Muscle of leg (tissue), 11 donors: Measurements from ENCODE around the gene TIMM44. TPM values are rescaled to one million over a fixed set of nuclear protein-coding genes. Genes with fewer than 3 reads are reported as not detected.

Source experiments
- DNase-seq: peaks from one replicate; pipeline ENCODE4 v3.0.0; 2013
- H3K27ac ChIP-seq: one replicate; pipeline ENCODE4 v1.5.1; 2013; ENCODE audit warnings: mild to moderate bottlenecking, low read length, control low read depth
- H3K27me3 ChIP-seq: one replicate; pipeline ENCODE4 v1.6.1; 2013; ENCODE audit warnings: low read length; ENCODE audit not compliant: control insufficient read depth, insufficient read depth
- H3K36me3 ChIP-seq: one replicate; pipeline ENCODE4 v1.6.1; 2013; ENCODE audit warnings: low read length; ENCODE audit not compliant: control insufficient read depth, insufficient read depth
- H3K4me1 ChIP-seq: one replicate; pipeline ENCODE4 v1.6.1; 2013; ENCODE audit warnings: low read length; ENCODE audit not compliant: control insufficient read depth, insufficient read depth
- H3K4me3 ChIP-seq: one replicate; pipeline ENCODE4 v1.5.1; 2013; ENCODE audit warnings: low read length, control low read depth
- H3K9me3 ChIP-seq: replicated peaks from 2 replicates; pipeline ENCODE4 v1.6.1; 2013; ENCODE audit warnings: low read depth, low read length; ENCODE audit not compliant: control insufficient read depth
- WGBS: methylation state at CpG from one replicate; pipeline ENCODE4 v1.1.5; 2013; ENCODE audit warnings: missing lambda C conversion rate; ENCODE audit not compliant: insufficient coverage; 5-methylcytosine and 5-hydroxymethylcytosine counted together
- polyA plus RNA-seq, 8 donors: library from polyadenylated mRNA; unstranded; fragments of 120-200 nt; gene quantifications; one replicate each; pipeline versions ENCODE4 v1.2.1 to v1.2.3, GENCODE V29; 2013; ENCODE audit warnings: inconsistent platforms in 1 of 8, low replicate concordance in 1 of 8; ENCODE audit not compliant: insufficient read length in 8 of 8, insufficient read depth in 1 of 8
- total RNA-seq: library from RNA; stranded (reverse); fragments of 120-200 nt; gene quantifications from one replicate; pipeline ENCODE4 v1.2.4, GENCODE V29; 2013

Gene TIMM44
- total and polyA plus RNA-seq, 9 donors: 40.5 to 66.3 (median 57.4) TPM

DNA sequence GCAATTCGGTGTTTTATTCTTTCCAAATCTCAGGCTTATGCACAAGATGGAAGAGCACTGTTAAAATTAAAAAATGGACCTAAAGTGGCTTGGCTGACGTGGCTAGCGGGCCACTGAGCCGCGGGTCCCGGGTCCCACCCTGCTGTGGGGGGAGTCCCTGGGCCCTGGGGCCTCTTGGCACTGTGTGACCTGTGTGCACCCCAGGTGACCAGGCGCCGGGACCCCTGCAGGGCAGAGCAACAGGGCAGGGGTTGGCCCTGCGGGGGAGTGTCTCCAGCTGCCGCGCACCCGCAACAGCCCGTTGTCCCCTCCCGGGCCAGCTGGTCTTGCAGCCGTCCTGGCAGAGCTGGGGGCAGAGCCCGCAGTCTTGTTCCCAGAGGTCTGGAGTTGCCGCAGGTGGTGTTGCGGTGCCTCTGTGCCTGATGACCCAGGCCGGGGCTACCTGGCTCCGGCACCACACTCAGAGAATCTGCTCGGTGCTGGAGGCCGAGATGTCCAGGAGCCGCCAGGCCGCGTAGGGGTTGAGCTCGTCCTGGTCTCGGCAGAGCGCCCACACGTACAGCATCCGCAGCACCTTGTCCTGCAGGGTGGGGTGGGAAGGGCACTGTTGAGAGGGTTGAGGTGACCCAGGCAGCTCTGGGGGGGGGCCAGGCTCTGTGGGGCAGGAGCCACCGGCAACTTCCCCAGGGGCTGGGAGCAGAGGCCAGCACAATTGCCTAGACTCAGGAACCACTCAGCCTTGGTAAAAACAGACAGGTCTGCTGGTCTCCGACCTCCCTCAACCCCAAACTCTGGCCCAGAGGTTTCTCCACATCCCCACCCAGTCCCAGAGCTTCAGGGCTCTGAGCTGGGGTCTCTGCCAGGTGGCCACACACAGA lies 16.5 kb downstream of the TIMM44 start:
- Histone ChIP-seq H3K27ac (no peak overlapping the region), H3K9me3 (no peaks in the 10 kb centered on the region), H3K4me1 (peaks cover 21% of the 10 kb centered on the region), H3K27me3 (peaks cover 2% of the 10 kb centered on the region), H3K36me3 (peaks cover 41% of the 10 kb centered on the region), H3K4me3 (no peak overlapping the region)
- peak; percentile 27 for DNase-seq
- WGBS: 78% methylated on average over 31 of the region's 32 CpGs

DNA sequence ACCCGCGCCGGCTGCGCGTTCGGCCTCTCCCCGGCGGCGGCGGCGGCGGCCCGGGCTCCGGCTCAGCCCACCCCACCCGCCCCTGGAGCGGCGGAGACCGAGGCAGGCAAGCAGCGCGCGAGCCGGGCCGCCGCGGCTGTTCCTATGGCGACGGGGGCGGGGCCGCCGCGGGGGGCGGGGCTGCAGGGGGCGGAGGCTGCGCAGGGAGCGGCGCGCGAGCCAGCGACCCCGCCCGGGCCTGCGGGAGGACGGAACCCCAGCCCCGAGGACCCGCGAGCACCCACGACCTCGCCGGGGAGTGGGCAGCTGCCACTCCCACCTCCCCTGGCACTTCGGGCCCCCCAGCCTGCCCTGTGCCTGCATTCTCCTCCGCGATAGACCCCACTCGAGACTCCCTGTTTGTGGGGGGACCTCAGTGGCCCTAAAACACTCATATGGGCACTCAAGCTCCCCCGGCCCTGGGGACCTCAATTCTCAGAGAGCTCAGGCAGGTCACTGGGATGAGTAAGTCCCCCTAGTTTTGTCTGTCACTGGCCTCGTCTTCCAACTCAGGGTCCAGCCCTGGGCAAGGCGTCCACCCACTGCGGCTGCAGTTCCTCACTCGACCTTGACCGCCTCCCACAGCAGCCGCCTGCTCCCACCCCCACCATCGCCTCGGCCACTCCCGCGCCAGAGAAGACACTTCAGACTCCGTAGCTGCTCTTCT lies 17.3 kb downstream of the TIMM44 start, which contains the start of gene CTXN1:
Gene CTXN1 (minus strand): TSS at position 115 of the 706 bp plus-strand sequence. CDS start 597 bp downstream, outside the sequence.
- Histone ChIP-seq H3K9me3 (no peaks in the 10 kb centered on the region), H3K27me3 (peaks cover 2% of the 10 kb centered on the region), H3K4me3 (peak within 1 kb of the TSS; percentile 43), H3K27ac (no peak within 1 kb of the TSS), H3K36me3 (peaks cover 37% of the 10 kb centered on the region), H3K4me1 (peaks cover 29% of the 10 kb centered on the region)
- WGBS: 3% methylated on average over 62 of the region's 65 CpGs
- peak; percentile 71 for DNase-seq

DNA sequence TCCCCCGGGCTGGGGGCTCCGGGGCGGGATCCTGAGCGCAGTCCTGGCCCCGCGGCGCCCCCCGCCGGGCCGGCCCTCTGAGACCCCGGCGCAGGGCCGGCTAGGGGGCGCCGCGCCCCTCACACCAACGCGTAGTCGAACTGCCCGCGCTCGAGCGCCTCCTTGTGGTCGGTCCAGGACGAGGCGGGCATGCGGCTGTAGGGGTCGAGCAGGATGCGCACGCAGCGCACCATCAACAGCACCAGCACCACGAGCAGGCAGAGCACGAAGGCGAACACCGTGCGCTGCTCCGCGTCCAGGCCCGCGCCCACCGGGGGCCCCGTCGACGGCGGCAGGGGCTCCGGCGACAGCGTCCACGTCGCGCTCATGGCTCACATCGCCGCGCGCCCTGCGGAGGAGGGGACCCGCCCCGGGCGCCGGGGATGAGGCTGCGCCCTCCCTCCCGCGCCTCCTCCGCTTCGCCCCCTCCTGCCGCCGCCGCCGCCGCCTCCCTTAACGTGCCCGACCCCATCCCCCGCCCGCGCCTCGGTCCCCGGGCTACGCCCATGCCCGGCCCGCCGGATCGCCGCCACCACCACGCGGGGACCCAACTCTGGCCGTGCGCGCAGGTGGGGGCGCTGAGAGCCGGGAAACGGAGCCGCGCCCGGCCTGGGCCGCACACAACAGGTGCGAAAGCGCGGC lies 18.2 kb downstream of the TIMM44 start:
- H3K27ac ChIP-seq: no peak overlapping the region
- peaks cover 2% of the 10 kb centered on the region for H3K27me3 ChIP-seq
- peaks cover 33% of the 10 kb centered on the region for H3K4me1 ChIP-seq
- peaks cover 29% of the 10 kb centered on the region for H3K36me3 ChIP-seq
- H3K9me3 ChIP-seq: no peaks in the 10 kb centered on the region
- H3K4me3 ChIP-seq: no peak overlapping the region
- DNase-seq: peak; percentile 79
- WGBS: under 1% methylated on average over 96 of the region's 98 CpGs

DNA sequence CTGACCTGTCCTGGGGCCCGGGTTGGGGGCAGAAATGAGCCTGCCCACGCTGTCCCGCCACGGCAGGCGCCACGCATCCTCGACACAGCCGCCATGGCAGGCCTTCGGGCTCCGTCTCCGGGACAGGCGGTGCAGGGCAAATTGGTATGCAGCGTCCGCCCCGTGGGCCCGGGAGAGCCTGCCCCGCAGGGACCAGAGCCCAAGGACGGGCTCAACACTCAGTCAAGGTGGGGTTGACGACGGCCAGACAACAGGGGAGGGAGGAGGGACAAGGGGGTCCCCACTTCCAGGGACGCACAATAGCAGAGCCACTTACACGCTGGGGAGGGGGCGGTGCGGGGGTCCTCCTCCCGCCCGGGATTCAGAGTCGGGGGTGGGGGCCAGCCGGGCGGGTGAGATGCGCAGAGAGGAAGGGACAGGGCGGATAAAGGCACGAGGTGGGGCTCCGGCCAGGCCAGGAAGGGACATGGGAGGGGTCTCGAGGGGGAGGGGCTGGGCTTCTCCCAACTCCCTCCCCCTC lies 18.8 kb downstream of the TIMM44 start:
- no peak overlapping the region for H3K27ac ChIP-seq
- peaks cover 25% of the 10 kb centered on the region for H3K36me3 ChIP-seq
- DNase-seq: no peak
- H3K4me3 ChIP-seq: no peak overlapping the region
- H3K9me3 ChIP-seq: no peaks in the 10 kb centered on the region
- 43% methylated on average over 27 of the region's 34 CpGs for WGBS
- H3K27me3 ChIP-seq: peaks cover 5% of the 10 kb centered on the region
- peaks cover 36% of the 10 kb centered on the region for H3K4me1 ChIP-seq

DNA sequence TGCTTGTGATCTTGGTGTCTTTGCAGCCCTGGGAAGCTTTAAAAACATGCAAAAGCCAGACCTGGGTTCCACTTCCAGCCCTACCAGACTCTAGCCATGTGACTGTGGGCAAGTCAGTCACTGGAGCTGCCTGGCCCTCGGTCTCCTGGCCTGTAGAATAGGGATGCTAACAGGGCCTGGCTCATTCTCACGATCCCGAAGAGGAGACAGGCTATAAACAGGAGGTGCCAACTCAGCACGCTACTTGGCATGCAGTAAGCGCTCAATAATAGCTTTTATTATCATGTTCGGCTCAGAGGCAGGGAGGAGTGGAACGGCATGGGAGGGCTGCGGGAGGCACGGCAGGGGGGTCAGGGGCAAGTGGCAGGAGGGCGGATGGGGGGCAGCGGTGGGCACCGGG lies 19.2 kb downstream of the TIMM44 start:
- DNase-seq: peak; percentile 21
- H3K27ac ChIP-seq: no peak overlapping the region
- H3K27me3 ChIP-seq: peaks cover 9% of the 10 kb centered on the region
- H3K36me3 ChIP-seq: peaks cover 25% of the 10 kb centered on the region
- H3K4me1 ChIP-seq: peaks cover 41% of the 10 kb centered on the region
- H3K4me3 ChIP-seq: no peak overlapping the region
- 78% methylated on average over 12 of the region's 12 CpGs for WGBS
- no peaks in the 10 kb centered on the region for H3K9me3 ChIP-seq

DNA sequence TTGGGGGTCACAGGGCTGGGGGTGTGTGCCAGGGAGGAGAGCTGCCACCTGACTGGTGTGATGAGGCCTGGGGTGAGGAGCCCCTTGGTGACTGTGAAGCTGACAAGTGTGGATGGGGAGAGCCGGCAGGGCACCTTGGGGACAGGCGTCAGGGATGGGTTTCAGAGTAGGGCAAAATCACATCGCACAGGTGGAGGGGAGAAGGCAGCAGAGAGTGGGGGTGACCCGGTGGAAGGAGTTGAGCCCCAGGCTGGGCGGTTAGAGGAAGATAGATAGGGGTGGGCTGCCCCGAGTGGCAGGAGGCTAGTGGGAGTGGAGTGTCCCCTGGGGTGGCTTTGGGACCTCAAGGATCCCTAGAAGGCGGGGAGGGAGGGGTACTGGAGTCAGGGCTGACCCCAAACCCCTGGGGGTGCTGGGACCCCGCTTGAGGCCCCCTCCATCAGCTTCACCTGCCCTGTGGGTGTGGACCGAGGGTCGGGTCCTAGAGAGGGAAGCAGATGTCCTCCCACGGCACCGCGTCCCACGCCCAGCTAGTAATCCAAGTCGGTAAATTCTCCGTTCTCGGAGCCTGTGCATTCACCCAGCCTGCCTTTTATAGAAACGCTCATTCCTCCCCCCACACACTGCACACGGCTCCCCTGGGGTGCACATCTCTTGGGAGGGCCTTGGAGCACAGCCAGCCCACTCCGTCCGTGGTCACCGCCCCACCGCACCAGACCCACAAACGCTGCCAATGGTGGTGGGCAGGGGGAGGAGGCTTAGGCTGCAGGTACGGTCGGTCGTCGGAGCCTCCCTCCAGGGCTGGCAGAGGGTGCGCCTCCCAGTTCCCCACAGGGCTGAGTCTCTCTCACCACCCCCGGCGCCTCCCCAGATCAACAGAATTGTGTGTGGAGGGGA lies 19.9 kb downstream of the TIMM44 start:
- no peak overlapping the region for H3K27ac ChIP-seq
- no peaks in the 10 kb centered on the region for H3K9me3 ChIP-seq
- no peak overlapping the region for H3K4me3 ChIP-seq
- H3K27me3 ChIP-seq: peaks cover 16% of the 10 kb centered on the region
- H3K4me1 ChIP-seq: peaks cover 46% of the 10 kb centered on the region
- WGBS: 73% methylated on average over 11 of the region's 31 CpGs
- H3K36me3 ChIP-seq: peaks cover 25% of the 10 kb centered on the region
- DNase-seq: no peak

DNA sequence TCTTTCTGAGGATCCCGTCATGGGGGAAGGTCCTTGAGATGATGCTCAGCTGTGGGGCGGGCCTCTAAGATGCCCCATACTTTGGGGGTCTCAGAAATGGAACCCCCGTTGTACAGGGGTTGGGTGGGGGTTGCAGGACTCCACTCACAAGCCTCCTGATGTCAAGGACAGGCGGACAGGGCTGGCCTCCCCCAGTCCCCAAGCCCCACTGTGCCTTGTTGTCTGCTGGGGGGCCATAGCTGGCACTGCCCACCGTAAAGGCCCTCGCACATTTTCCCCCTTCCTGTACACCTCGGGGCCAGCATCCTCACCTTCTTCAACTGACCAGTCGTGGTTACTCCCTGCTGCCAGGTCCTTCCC lies 20.6 kb downstream of the TIMM44 start:
- no peak for DNase-seq
- Histone ChIP-seq H3K27ac (no peak overlapping the region), H3K36me3 (peaks cover 25% of the 10 kb centered on the region), H3K27me3 (peaks cover 24% of the 10 kb centered on the region), H3K4me3 (no peak overlapping the region), H3K4me1 (peaks cover 48% of the 10 kb centered on the region), H3K9me3 (no peaks in the 10 kb centered on the region)
- WGBS: 83% methylated on average over 1 of the region's 8 CpGs

DNA sequence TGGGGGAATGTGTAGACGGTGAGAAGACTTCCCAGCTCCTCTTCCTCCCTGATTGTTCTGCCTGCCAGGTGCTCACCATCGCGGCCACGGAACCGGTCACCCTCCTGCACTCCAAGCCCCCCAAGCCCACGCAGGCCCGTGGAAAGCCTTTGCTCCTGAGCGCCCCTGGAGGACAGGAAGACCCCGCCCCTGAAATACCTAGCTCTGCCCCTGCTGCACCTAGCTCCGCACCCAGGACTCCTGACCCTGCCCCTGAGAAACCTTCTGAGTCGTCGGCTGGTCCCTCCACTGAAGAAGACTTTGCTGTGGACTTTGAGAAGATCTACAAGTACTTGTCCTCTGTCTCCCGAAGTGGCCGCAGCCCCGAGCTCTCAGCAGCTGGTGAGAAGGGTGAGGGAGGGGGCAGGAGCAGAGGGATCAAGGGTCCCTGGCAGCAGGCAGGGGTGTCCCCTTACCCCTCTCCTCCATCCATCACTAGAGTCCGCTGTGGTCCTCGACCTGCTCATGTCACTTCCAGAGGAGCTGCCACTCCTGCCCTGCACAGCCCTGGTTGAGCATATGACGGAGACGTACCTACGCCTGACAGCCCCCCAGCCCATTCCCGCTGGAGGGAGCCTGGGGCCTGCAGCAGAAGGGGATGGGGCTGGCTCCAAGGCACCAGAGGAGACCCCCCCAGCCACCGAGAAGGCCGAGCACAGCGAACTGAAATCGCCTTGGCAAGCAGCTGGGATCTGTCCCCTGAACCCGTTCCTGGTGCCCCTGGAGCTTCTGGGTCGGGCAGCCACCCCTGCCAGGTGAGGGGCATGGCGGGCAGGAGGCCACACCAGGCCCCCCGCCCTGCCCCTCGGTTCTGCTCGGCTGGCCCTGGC lies 21.3 kb downstream of the TIMM44 start:
- Histone ChIP-seq H3K36me3 (peaks cover 19% of the 10 kb centered on the region), H3K9me3 (no peaks in the 10 kb centered on the region), H3K27ac (no peak overlapping the region), H3K27me3 (peaks cover 30% of the 10 kb centered on the region), H3K4me1 (peaks cover 51% of the 10 kb centered on the region), H3K4me3 (no peak overlapping the region)
- 88% methylated on average over 26 of the region's 31 CpGs for WGBS
- no peak for DNase-seq
